ENCODE data around the gene OR51I2. TPM values are rescaled to one million over a fixed set of nuclear protein-coding genes. Genes with fewer than 3 reads are reported as not detected.

Gene OR51I2
- total RNA-seq, 2 experiments from 2014 or later = not detected

- TF ChIP-seq CTCF (conservative IDR thresholded peaks at IDR 0.05; ENCODE audit: low read length) = no peak
- no peak for TF ChIP-seq EZH2phosphoT487 (IDR thresholded peaks at IDR 0.05; ENCODE audit: borderline replicate concordance, low read depth, low read length)
- Histone ChIP-seq H3K4me3 (ENCODE audit: low read depth, low read length, poor library complexity, severe bottlenecking) (no peak overlapping the region), H3K27ac (ENCODE audit: low read depth, low read length, poor library complexity, severe bottlenecking) (no peak overlapping the region), H2AFZ (ENCODE audit: low read length) (no peak overlapping the region), H4K20me1 (ENCODE audit: insufficient read depth, low read length) (no peaks in the 10 kb centered on the region), H3K4me2 (ENCODE audit: low read length) (no peak overlapping the region), H3K4me1 (ENCODE audit: insufficient read depth, low read length, poor library complexity, severe bottlenecking) (no peaks in the 10 kb centered on the region), H3K36me3 (ENCODE audit: insufficient read depth, low read length) (no peaks in the 10 kb centered on the region), H3K9me2 (ENCODE audit: insufficient read depth, low read length) (no peaks in the 10 kb centered on the region), H3K79me2 (ENCODE audit: insufficient read depth, low read depth, low read length) (no peaks in the 10 kb centered on the region), H3K9me3 (ENCODE audit: low read length) (no peaks in the 10 kb centered on the region)
- CTCF ChIA-PET (ENCODE audit: unreplicated experiment) = no interaction called here
- POLR2A ChIA-PET = no interaction called here
- BruUV-seq (replicated peaks) = no TSS peak
- no peak for DNase-seq (ENCODE audit: low spot score)
- intact Hi-C loops (cut with micrococcal nuclease; ENCODE audit: unreplicated experiment) = no loop called here
Measured at GRCh38 chr11:5488798-5489399, 39.8 kb downstream of the OR51I2 start.

GRCh38 chr11:5489576-5490357 is 40.6 kb downstream of the OR51I2 start:
- Histone ChIP-seq H3K9me3 (ENCODE audit: low read length) (no peaks in the 10 kb centered on the region), H3K9me2 (ENCODE audit: insufficient read depth, low read length) (no peaks in the 10 kb centered on the region), H3K4me1 (ENCODE audit: insufficient read depth, low read length, poor library complexity, severe bottlenecking) (no peaks in the 10 kb centered on the region), H3K4me2 (ENCODE audit: low read length) (no peak overlapping the region), H2AFZ (ENCODE audit: low read length) (no peak overlapping the region), H3K27ac (ENCODE audit: low read depth, low read length, poor library complexity, severe bottlenecking) (no peak overlapping the region), H3K36me3 (ENCODE audit: insufficient read depth, low read length) (no peaks in the 10 kb centered on the region), H3K79me2 (ENCODE audit: insufficient read depth, low read depth, low read length) (no peaks in the 10 kb centered on the region), H4K20me1 (ENCODE audit: insufficient read depth, low read length) (no peaks in the 10 kb centered on the region), H3K4me3 (ENCODE audit: low read depth, low read length, poor library complexity, severe bottlenecking) (no peak overlapping the region)
- BruUV-seq (replicated peaks) = no TSS peak
- ChIA-PET CTCF (ENCODE audit: unreplicated experiment) (no interaction called here), POLR2A (no interaction called here)
- intact Hi-C loops (cut with micrococcal nuclease; ENCODE audit: unreplicated experiment) = no loop called here
- TF ChIP-seq EZH2phosphoT487 (IDR thresholded peaks at IDR 0.05; ENCODE audit: borderline replicate concordance, low read depth, low read length) = no peak
- TF ChIP-seq CTCF (conservative IDR thresholded peaks at IDR 0.05; ENCODE audit: low read length) = no peak
- DNase-seq (ENCODE audit: low spot score) = no peak

- no peaks in the 10 kb centered on the region for H3K79me2 ChIP-seq (ENCODE audit: insufficient read depth, low read depth, low read length)
- no peak overlapping the region for H3K4me2 ChIP-seq (ENCODE audit: low read length)
- no peak overlapping the region for H2AFZ ChIP-seq (ENCODE audit: low read length)
- H3K36me3 ChIP-seq (ENCODE audit: insufficient read depth, low read length) = no peaks in the 10 kb centered on the region
- no peak overlapping the region for H3K4me3 ChIP-seq (ENCODE audit: low read depth, low read length, poor library complexity, severe bottlenecking)
- DNase-seq (ENCODE audit: low spot score) = no peak
- no TSS peak for BruUV-seq (replicated peaks)
- POLR2A ChIA-PET = no interaction called here
- H3K9me3 ChIP-seq (ENCODE audit: low read length) = no peaks in the 10 kb centered on the region
- no peak for TF ChIP-seq EZH2phosphoT487 (IDR thresholded peaks at IDR 0.05; ENCODE audit: borderline replicate concordance, low read depth, low read length)
- TF ChIP-seq CTCF (conservative IDR thresholded peaks at IDR 0.05; ENCODE audit: low read length) = no peak
- CTCF ChIA-PET (ENCODE audit: unreplicated experiment) = no interaction called here
- H4K20me1 ChIP-seq (ENCODE audit: insufficient read depth, low read length) = no peaks in the 10 kb centered on the region
- no peaks in the 10 kb centered on the region for H3K9me2 ChIP-seq (ENCODE audit: insufficient read depth, low read length)
- intact Hi-C loops (cut with micrococcal nuclease; ENCODE audit: unreplicated experiment) = no loop called here
- no peak overlapping the region for H3K27ac ChIP-seq (ENCODE audit: low read depth, low read length, poor library complexity, severe bottlenecking)
- H3K4me1 ChIP-seq (ENCODE audit: insufficient read depth, low read length, poor library complexity, severe bottlenecking) = no peaks in the 10 kb centered on the region
Measured at GRCh38 chr11:5499671-5500070, 50.5 kb downstream of the OR51I2 start.
